Measurements from ENCODE around the gene SH2D4B. TPM values are rescaled to one million over a fixed set of nuclear protein-coding genes. Genes with fewer than 3 reads are reported as not detected.

The SH2D4B gene
- total RNA-seq, 1 experiment from 2014 or later, result not detected

DNA sequence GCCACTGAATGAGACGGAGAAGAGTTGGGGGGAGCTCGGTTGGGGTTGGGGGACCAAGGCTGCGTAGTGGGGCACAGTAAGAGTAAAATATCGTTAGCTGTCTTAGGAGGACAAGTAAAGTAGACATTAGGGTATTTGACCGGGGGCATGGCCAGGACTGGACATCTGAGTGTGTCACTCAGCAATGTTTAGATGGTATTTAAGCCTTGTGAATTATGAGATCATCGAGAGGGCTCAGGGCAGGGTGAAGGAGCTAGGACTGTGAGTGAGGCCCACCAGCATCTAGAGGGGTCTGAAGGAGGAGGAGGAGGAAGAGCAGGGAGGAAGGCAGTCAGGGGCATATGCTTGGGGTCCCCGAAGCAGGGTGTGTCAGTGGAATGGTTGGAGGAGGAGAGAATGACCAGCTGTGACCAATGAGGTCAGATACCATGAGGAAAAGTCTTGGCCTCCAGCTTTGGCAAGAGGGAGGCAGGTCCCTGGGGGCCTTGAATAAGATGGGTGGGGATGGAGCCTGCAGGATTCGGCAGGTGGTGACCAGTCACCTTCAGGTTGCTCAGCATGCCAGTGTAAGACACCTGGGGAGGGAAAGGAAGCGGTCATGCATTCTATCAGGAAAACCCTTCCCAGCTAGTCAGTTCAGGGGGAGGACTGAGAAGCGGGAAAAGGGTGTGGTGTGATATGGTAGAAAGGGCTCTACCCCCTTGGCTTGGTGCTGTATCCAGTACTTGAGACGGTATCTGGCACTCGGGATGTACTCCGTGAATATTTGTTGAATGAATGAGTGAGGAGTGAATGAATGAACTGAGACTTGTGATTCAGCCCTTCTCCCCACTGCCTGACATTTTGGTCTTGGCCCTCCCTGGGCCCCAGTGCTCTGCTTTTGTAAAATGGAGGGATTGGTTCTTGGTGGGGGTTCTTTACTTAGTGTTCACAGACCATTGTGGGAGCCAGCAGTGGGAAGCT lies 34.8 kb upstream of the SH2D4B start:
- in situ Hi-C loops (cut with HindIII; ENCODE audit: low sequenced_read_pairs), result no loop called here
- no peak for DNase-seq (ENCODE audit: low spot score)

DNA sequence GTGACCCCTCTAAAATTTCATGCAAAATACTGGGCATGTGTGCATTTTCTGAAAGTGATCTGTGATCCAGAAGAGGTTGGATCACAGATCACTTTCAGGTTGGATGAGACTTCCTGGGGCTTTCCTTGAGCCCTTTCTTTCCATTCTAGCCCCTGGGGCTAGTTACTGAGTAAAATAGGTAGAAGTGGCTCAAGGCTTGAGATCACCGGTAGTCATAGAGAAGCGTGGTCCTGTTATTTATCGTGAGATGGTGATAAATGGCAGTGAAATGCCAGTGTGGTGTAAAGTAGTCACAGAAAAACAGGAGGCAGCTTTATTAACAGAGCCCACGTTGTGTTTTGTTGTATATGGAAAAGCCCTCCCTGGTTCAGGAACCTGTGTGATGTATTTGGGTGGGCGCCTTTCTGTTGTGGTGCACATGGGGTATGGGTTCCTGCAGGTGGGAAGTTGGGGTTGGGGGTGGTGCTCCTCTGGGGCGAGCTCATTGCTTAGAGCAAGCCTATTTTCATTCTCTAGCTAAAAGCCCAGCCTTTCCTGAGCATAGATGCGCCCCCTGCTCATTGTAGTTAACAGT lies 34.0 kb upstream of the SH2D4B start:
- DNase-seq (ENCODE audit: low spot score), result no peak
- in situ Hi-C loops (cut with HindIII; ENCODE audit: low sequenced_read_pairs), result no loop called here

- in situ Hi-C loops (cut with HindIII; ENCODE audit: low sequenced_read_pairs), result no loop called here
- no peak for DNase-seq (ENCODE audit: low spot score)
Observed at GRCh38 chr10:80504158-80504811, 33.4 kb upstream of the SH2D4B start.

DNA sequence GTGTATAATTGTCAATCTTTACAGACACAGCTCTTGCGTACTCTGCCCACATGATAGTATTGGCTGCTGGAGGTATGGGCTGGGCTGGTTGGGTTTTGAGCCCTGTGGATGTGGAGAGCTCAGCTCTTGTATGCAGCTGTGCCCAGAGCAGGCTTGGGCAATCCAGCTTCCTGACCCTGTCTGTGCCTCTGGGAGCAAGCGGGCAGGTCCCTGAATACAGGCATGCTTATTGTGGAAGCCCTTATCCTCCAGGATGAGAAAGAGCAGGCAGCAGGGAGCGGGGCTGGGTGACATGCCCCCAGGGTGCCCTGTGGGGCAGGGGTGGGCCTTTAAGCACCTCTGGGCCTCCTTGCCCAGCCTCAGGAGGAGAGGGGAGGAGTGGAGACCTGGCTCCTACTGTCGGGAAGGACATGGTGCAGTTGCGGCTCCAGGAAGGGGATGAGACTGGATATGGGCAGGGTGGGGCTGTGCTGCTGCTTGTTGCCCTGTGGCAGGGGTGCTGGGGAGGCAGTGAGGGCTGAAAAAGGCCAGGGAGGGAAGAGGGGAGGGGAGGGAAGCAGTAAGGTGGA lies 32.7 kb upstream of the SH2D4B start:
- in situ Hi-C loops (cut with HindIII; ENCODE audit: low sequenced_read_pairs), result no loop called here
- DNase-seq (ENCODE audit: low spot score), result no peak

DNA sequence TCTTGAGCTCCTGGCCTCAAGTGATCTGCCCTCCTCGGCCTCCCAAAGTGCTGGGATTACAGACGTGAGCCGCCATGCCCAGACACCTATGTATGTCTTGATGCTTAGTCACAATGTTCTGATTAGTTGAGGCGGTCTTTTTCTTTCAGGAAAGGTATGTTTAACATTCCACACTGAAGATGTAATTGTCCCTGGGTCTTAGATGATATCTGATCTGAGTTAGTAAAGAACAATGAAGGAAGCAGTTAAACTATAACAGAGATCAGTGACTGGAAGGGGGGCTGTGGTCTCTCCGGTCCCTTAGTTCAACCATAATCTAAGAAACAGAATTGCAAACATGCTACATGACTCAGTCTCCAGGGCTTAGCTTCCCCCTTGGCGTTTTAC lies 31.5 kb upstream of the SH2D4B start:
- DNase-seq (ENCODE audit: low spot score), result no peak
- in situ Hi-C loops (cut with HindIII; ENCODE audit: low sequenced_read_pairs), result no loop called here

- DNase-seq (ENCODE audit: low spot score), result no peak
- in situ Hi-C loops (cut with HindIII; ENCODE audit: low sequenced_read_pairs), result no loop called here
Observed at GRCh38 chr10:80506836-80507487, 30.7 kb upstream of the SH2D4B start.

DNA sequence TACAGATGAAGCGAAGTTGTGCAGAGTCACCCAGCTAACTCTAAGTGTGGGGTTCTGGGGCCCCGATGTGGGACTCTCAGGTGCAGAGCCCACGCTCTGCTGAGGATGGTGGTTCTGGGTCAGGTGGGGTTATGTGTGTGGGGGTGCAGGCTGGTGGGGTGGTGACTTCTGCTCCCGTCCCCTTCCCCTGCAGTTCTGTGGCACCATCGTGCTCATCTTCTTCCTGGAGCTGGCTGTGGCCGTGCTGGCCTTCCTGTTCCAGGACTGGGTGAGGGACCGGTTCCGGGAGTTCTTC lies 28.6 kb upstream of the SH2D4B start:
- in situ Hi-C loops (cut with HindIII; ENCODE audit: low sequenced_read_pairs), result no loop called here
- no peak for DNase-seq (ENCODE audit: low spot score)

DNA sequence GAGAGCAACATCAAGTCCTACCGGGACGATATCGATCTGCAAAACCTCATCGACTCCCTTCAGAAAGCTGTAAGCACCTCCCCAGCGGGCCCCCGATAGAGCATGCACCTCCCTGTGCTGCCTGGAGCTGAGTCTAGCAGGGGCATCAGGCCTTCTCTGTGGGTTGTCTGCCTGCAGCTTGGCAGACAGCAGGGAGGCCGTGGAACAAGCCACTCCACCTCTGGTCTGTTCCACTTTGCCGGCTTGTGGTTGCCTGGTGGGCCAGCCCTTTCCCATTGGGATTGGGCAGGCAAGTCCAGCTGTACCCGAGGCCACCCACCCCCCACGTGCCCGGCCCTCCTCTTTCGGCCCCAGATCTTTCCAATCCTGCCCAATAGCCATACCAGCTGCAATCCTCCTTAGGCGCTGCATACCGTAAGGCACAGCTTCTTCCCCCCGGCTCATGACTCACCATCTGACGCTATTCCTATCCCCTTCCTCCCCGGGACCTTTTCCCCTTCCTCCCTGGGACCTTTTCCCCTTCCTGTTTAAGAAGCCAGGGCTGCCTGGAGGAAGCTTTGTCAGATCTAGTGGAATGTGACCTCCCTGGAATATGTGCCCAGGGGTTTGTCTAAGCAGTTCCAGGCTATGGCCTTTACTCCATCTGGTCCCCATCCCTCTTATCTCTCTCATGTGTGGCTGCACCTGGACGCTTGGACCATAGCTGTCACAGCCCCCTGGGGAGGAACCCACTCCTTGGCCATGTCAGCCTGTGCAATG lies 28.1 kb upstream of the SH2D4B start:
- in situ Hi-C loops (cut with HindIII; ENCODE audit: low sequenced_read_pairs), result no loop called here
- DNase-seq (ENCODE audit: low spot score), result no peak

- in situ Hi-C loops (cut with HindIII; ENCODE audit: low sequenced_read_pairs), result no loop called here
- no peak for DNase-seq (ENCODE audit: low spot score)
Observed at GRCh38 chr10:80512031-80512526, 25.6 kb upstream of the SH2D4B start.

DNA sequence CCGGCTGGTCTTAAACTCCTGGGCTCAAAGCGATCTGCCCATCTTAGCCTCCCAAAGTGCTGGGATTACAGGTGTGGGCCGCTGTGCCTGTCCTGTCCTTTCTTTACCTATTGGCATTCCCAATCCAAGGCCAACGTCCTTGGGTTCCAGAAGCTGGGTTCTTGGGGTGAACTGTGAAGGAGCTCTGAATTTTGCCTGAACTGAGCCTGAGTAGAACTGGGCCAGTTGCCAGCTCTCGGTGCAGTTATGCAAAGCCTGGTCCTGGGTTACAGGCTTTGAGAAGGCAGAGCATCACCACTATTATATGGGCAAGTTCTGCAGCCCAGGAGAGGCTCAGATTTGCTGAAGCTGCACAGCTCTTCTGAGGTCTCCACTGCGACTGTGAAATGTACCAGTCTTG lies 24.6 kb upstream of the SH2D4B start:
- no peak for DNase-seq (ENCODE audit: low spot score)
- in situ Hi-C loops (cut with HindIII; ENCODE audit: low sequenced_read_pairs), result no loop called here

DNA sequence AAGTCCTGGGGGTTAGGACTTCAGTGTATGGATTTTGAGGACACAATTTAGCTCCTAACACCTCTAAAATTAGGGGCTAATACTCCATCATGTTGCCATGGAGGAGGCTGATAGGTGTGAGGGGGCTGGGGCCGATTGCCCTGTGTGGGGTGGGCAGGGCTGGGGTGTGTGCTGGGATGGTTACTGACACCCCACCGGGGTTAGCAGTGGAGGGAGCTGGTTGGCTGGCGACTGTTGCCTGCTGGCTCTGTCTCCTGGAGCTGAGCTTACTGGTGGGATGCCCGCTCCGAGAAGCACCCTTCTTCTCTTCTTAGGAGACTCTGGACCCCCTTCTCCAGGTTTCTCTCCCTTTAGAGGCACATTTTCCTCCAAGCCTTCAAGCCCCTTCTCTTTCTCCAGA lies 22.2 kb upstream of the SH2D4B start:
- no peak for DNase-seq (ENCODE audit: low spot score)
- in situ Hi-C loops (cut with HindIII; ENCODE audit: low sequenced_read_pairs), result no loop called here

GRCh38 chr10:80515941-80516340 lies 21.8 kb upstream of the SH2D4B start:
- no peak for DNase-seq (ENCODE audit: low spot score)
- in situ Hi-C loops (cut with HindIII; ENCODE audit: low sequenced_read_pairs), result no loop called here

- in situ Hi-C loops (cut with HindIII; ENCODE audit: low sequenced_read_pairs), result no loop called here
- DNase-seq (ENCODE audit: low spot score), result no peak
Observed at GRCh38 chr10:80516506-80517075, 21.1 kb upstream of the SH2D4B start.

DNA sequence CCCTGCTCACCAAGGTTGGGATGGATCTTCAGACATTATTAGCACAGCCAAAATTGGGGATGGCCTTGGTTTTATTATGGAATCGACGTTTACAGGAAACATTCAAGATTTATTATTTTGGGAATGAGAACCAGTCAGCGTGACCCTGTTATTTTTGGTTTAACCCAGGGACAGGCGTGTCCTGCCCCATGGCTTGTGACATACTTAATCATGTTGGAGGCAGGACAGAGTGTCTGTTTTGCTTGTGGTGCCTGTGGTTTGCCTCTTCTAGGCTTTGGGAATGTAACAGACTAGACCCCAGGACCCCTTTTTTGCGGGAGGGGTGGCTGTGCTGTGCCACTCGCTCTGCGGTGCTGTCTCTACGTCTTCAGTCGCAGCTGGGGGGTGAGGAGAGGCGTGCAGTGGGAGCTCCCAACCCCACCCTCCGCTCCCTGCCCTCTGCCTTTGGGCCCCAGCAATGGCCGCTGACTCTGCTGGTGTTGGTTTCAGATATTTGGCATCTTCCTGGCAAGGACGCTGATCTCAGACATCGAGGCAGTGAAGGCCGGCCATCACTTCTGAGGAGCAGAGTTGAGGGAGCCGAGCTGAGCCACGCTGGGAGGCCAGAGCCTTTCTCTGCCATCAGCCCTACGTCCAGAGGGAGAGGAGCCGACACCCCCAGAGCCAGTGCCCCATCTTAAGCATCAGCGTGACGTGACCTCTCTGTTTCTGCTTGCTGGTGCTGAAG lies 20.1 kb upstream of the SH2D4B start:
- in situ Hi-C loops (cut with HindIII; ENCODE audit: low sequenced_read_pairs), result no loop called here
- no peak for DNase-seq (ENCODE audit: low spot score)

- in situ Hi-C loops (cut with HindIII; ENCODE audit: low sequenced_read_pairs), result no loop called here
- DNase-seq (ENCODE audit: low spot score), result no peak
Observed at GRCh38 chr10:80518143-80518806, 19.4 kb upstream of the SH2D4B start.

GRCh38 chr10:80518807-80519360 lies 18.8 kb upstream of the SH2D4B start:
- in situ Hi-C loops (cut with HindIII; ENCODE audit: low sequenced_read_pairs), result no loop called here
- DNase-seq (ENCODE audit: low spot score), result no peak
